Esophagus squamous epithelium (tissue), 4 donors: ENCODE results near the gene NECTIN1.

ENCODE experiments used
- CTCF ChIP-seq, 6 experiments: fragments of 450-650 bp in 4 of 6; fragments of 200-600 bp in 2 of 6; sonication (generic) in 2 of 6; IDR thresholded peaks; one replicate each; pipeline ENCODE4 v1.5.1; 2016 to 2019; ENCODE audit warnings: antibody characterized with exemption in 6 of 6, mild to moderate bottlenecking in 4 of 6, moderate library complexity in 4 of 6
- POLR2A ChIP-seq, 4 donors: fragments of 450-650 bp; IDR thresholded peaks; one replicate each; pipeline ENCODE4 v1.6.1; 2017; ENCODE audit warnings: antibody characterized with exemption in 4 of 4, mild to moderate bottlenecking in 4 of 4, moderate library complexity in 3 of 4

GRCh38 chr11:119634301-119634700 is 94.7 kb downstream of the NECTIN1 start:
- TF ChIP-seq CTCF (IDR thresholded peaks at IDR 0.05) (no peak), POLR2A (IDR thresholded peaks at IDR 0.05) (no peak)
